K562 (cell line): ENCODE data around the gene PPP1R13L. TPM values are rescaled to one million over a fixed set of nuclear protein-coding genes. Genes with fewer than 3 reads are reported as not detected.

Experiments used
- ATAC-seq: fragments of 200-7000 bp; cut with Tn5 transposase; 3 replicates; pipeline ENCODE4 v1.9.1; 2020; ENCODE audit warnings: moderate library complexity
- BruUV-seq: library from RNA; stranded (reverse); fragments of 400-500 nt; replicated peaks from 2 replicates; lab custom pipeline; 2021; lab: Mats Ljungman, UMichigan
- CTCF ChIA-PET: fragments of 300-600 bp; formaldehyde crosslinking; extraction: SDS; loops from one replicate; lab custom pipeline; 2021; ENCODE audit warnings: low intra/inter-chr PET ratio; lab: Yijun Ruan, JAX
- POLR2A ChIA-PET: fragments of 300-600, 350-650 bp; sonication (Branson Sonifier 250); formaldehyde crosslinking; extraction: SDS; loops from one replicate; lab custom pipeline; 2021; ENCODE audit warnings: antibody characterized with exemption, inconsistent platforms; lab: Yijun Ruan, JAX
- DNase-seq, 4 experiments: peaks; one replicate each; pipeline versions ENCODE4 v3.0.0 to v3.0.0-alpha.2; 2011 to 2018; ENCODE audit warnings: low spot score in 3 of 4, mixed read lengths in 3 of 4; ENCODE audit errors: extremely low read depth in 1 of 4
- FAIRE-seq: peaks from 2 replicates; lab custom pipeline; 2011; peaks lifted over from hg19 to GRCh38; lab: Jason Lieb, UNC
- H2AFZ ChIP-seq: 2 replicates; pipeline ENCODE4 v1.6.0; 2011; ENCODE audit warnings: low read depth, low read length, control low read depth, inconsistent platforms
- H3K27ac ChIP-seq: fragments of 200-600 bp; 3 replicates; pipeline ENCODE4 v1.8.0; 2011; ENCODE audit warnings: low read depth, mild to moderate bottlenecking, control low read depth, inconsistent platforms, low read length, moderate library complexity, mixed read lengths; ENCODE audit errors: extremely low read depth
- H3K27me3 ChIP-seq, 2 experiments: fragments of 300-600 bp in 1 of 2; 2 replicates in 1 of 2; 3 replicates in 1 of 2; pipeline versions ENCODE4 v1.6.0 to v1.8.0; 2011; ENCODE audit warnings: inconsistent platforms in 2 of 2, low read length in 2 of 2, mild to moderate bottlenecking in 1 of 2, mixed read lengths in 1 of 2, moderate library complexity in 1 of 2; ENCODE audit not compliant: control insufficient read depth in 2 of 2, insufficient read depth in 2 of 2
- H3K36me3 ChIP-seq: fragments of 300-600 bp; 3 replicates; pipeline ENCODE4 v1.8.0; 2011; ENCODE audit warnings: mild to moderate bottlenecking, low read length, inconsistent platforms; ENCODE audit not compliant: control insufficient read depth, insufficient read depth
- H3K4me1 ChIP-seq, 2 experiments: fragments of 200-600 bp in 1 of 2; replicated peaks in 1 of 2; 2 replicates in 1 of 2; 3 replicates in 1 of 2; pipeline versions ENCODE4 v1.5.1 to v1.8.0; 2011; ENCODE audit warnings: inconsistent platforms in 2 of 2, low read length in 2 of 2, mild to moderate bottlenecking in 1 of 2, mixed read lengths in 1 of 2, moderate library complexity in 1 of 2; ENCODE audit not compliant: control insufficient read depth in 2 of 2, insufficient read depth in 2 of 2
- H3K4me2 ChIP-seq: 2 replicates; pipeline ENCODE4 v1.6.1; 2011; ENCODE audit warnings: low read length, control low read depth, inconsistent platforms, mixed read lengths; ENCODE audit not compliant: insufficient read depth
- H3K4me3 ChIP-seq: fragments of 200-600 bp; sonication (generic), shearing (Covaris generic); 2 replicates; pipeline ENCODE4 v1.5.1; 2016; ENCODE audit warnings: control low read depth, inconsistent platforms
- H3K79me2 ChIP-seq: fragments of 200-600 bp; 3 replicates; pipeline ENCODE4 v1.8.0; 2011; ENCODE audit warnings: low read length, inconsistent platforms; ENCODE audit not compliant: control insufficient read depth, insufficient read depth
- H3K9ac ChIP-seq, 2 experiments: 2 replicates each; pipeline versions ENCODE4 v1.6.0 to v1.6.1; 2011; ENCODE audit warnings: low read depth in 2 of 2, low read length in 2 of 2, control low read depth in 1 of 2, inconsistent platforms in 1 of 2, mild to moderate bottlenecking in 1 of 2, mixed read lengths in 1 of 2; ENCODE audit not compliant: insufficient read depth in 1 of 2
- H3K9me1 ChIP-seq: one replicate; pipeline ENCODE4 v1.6.0; 2011; ENCODE audit warnings: inconsistent platforms, mild to moderate bottlenecking, low read length, moderate library complexity; ENCODE audit not compliant: control insufficient read depth, insufficient read depth
- H3K9me3 ChIP-seq: replicated peaks from 2 replicates; pipeline ENCODE4 v1.5.1; 2011; ENCODE audit warnings: low read depth, low read length, inconsistent platforms; ENCODE audit not compliant: control insufficient read depth, insufficient read depth
- H4K20me1 ChIP-seq: replicated peaks from 2 replicates; pipeline ENCODE4 v1.6.1; 2011; ENCODE audit warnings: low read length, inconsistent platforms, mixed read lengths; ENCODE audit not compliant: control insufficient read depth, insufficient read depth
- BCOR ChIP-seq: fragments of 450-650 bp; IDR thresholded peaks from 2 replicates; pipeline ENCODE4 v1.6.1; 2016
- CBX1 ChIP-seq: sonication (generic); IDR thresholded peaks from 2 replicates; pipeline ENCODE4 v1.6.1; 2016; ENCODE audit warnings: antibody characterized with exemption, low read depth, mild to moderate bottlenecking
- KDM1A ChIP-seq, 2 experiments: fragments of 450-650 bp; IDR thresholded peaks; 2 replicates each; pipeline ENCODE4 v1.6.1; 2016; ENCODE audit warnings: mild to moderate bottlenecking in 2 of 2
- MED1 ChIP-seq: sonication (generic); formaldehyde crosslinking; IDR thresholded peaks from 2 replicates; pipeline ENCODE4 v1.8.1; 2023; ENCODE audit warnings: missing genetic modification reagents, borderline replicate concordance
- POLR2G ChIP-seq: fragments of 200-400 bp; formaldehyde crosslinking; IDR thresholded peaks from 2 replicates; pipeline ENCODE4 v1.6.1; 2017; ENCODE audit warnings: low read depth, mild to moderate bottlenecking, antibody characterized with exemption, low read length, moderate library complexity
- RBM25 ChIP-seq: fragments of 200-400 bp; formaldehyde crosslinking; IDR thresholded peaks from 2 replicates; pipeline ENCODE4 v1.6.1; 2018; ENCODE audit warnings: low read length, low read depth, moderate library complexity; ENCODE audit not compliant: severe bottlenecking
- SMARCA5 ChIP-seq: fragments of 450-650 bp; IDR thresholded peaks from 2 replicates; pipeline ENCODE4 v1.6.1; 2016
- ZFP36 ChIP-seq: fragments of 150-350 bp; IDR thresholded peaks from 2 replicates; pipeline ENCODE4 v1.6.1; 2018; ENCODE audit warnings: low read length, low read depth; ENCODE audit not compliant: partially characterized antibody
- ZNF175 ChIP-seq: fragments of 200-800 bp; sonication (Bioruptor generic); IDR thresholded peaks from 2 replicates; pipeline ENCODE4 v1.6.1; 2016; ENCODE audit warnings: low read depth, mild to moderate bottlenecking, missing genetic modification characterization, missing compliant biosample characterization
- ZNF280B ChIP-seq: fragments of 250-450 bp; sonication (Bioruptor Pico); IDR thresholded peaks from 2 replicates; pipeline ENCODE4 v1.5.1; 2021; ENCODE audit warnings: mild to moderate bottlenecking
- WGBS: fragments of 100-300 bp; shearing (Covaris generic); methylation state at CpG from one replicate; pipeline ENCODE4 v1.1.6; 2016; ENCODE audit warnings: low coverage, mixed read lengths; ENCODE audit not compliant: insufficient coverage; ENCODE audit errors: missing lambda C conversion rate; 5-methylcytosine and 5-hydroxymethylcytosine counted together
- in situ Hi-C: fragments of 300-500 bp; cut with MboI; formaldehyde crosslinking; loops from 4 replicates; pipeline ENCODE4 v1.15.0; 2018; ENCODE audit warnings: inconsistent platforms, mixed read lengths
- intact Hi-C: fragments of 100-400 bp; cut with micrococcal nuclease; formaldehyde crosslinking; loops from 2 replicates; pipeline ENCODE4 v1.14.2; 2022
- polyA plus RNA-seq, 8 experiments: library from polyadenylated mRNA; depleted of rRNA in 4 of 8; stranded (reverse) in 5 of 8; unstranded in 3 of 8; fragments of >200 nt; fragmentation: Nextera tagmentation in 2 of 8; fragmentation: Illumina TruSeq in 1 of 8; extraction: Ambion mirVana in 2 of 8; extraction: Trizol in 1 of 8; gene quantifications; 2 replicates each; pipeline versions ENCODE4 v1.2.1 to v1.2.3, GENCODE V29; 2011 to 2014; ENCODE audit warnings: inconsistent platforms in 1 of 8, missing spikeins in 1 of 8
- total RNA-seq, 7 experiments: library from RNA; depleted of rRNA in 6 of 7; stranded (reverse); fragments of >200 nt in 6 of 7; fragmentation: Illumina TruSeq in 2 of 7; extraction: Trizol in 2 of 7; gene quantifications; 2 replicates each; pipeline versions ENCODE4 v1.2.1 to v1.2.3, GENCODE V29; 2011 to 2021; ENCODE audit warnings: low replicate concordance in 1 of 7

The PPP1R13L gene
- total and polyA plus RNA-seq, 9 of the 15 experiments (the other 6 are each of a cell fraction or from before 2014, with no cell fraction given), result 0.32 to 6.7 (median 2.0) TPM

GRCh38 chr19:45391871-45392665 is 12.8 kb downstream of the PPP1R13L start:
- ChIA-PET POLR2A (interaction anchor here (0.5 kb wide), 1 partner anchor 10 kb away, joined by 3 read pairs; no protein-coding TSS in a partner anchor), CTCF (no interaction called here)
- no peak overlapping the region for H3K27ac ChIP-seq
- H4K20me1 ChIP-seq, result no peaks in the 10 kb centered on the region
- H3K79me2 ChIP-seq, result no peaks in the 10 kb centered on the region
- H3K4me2 ChIP-seq, result no peak overlapping the region
- H3K36me3 ChIP-seq, result 0 out of 3 replicates have a peak, but pooled peaks cover 2% of the 10 kb centered on the region
- no TSS peak for BruUV-seq
- WGBS, result 73% methylated on average over 12 of the region's 21 CpGs
- no peaks in the 10 kb centered on the region for H3K9me3 ChIP-seq
- in situ Hi-C loops, result no loop called here
- H2AFZ ChIP-seq, result no peak overlapping the region
- no peak overlapping the region for H3K4me3 ChIP-seq
- no peak for ATAC-seq
- peak overlapping the region in 1 of 2 experiments; percentile 45; a peak in 2 of 4 replicates for H3K9ac ChIP-seq
- H3K27me3 ChIP-seq, result no peaks in the 10 kb centered on the region
- intact Hi-C loops, result no loop called here
- DNase-seq, result no peak
- TF ChIP-seq MED1 (CRISPR knock-in tag), result no peak
- peak; percentile 77 for TF ChIP-seq RBM25
- TF ChIP-seq ZFP36, result peak; percentile 81
- TF ChIP-seq ZNF280B (CRISPR knock-in tag), result no peak
- 0 out of 2 replicates have a peak, but pooled peaks have one; percentile 32 for TF ChIP-seq POLR2G
- no peak for TF ChIP-seq ZNF175
- TF ChIP-seq CBX1, result peak; percentile 38; the same call in 1 of the 2 replicates
- TF ChIP-seq KDM1A (IDR thresholded peaks at IDR 0.05), result peak in 1 of 2 experiments; percentile 76; a peak in 3 of 4 replicates
- TF ChIP-seq BCOR, result peak; percentile 83
- peak; percentile 32; the same call in 1 of the 2 replicates for TF ChIP-seq SMARCA5
- H3K4me1 ChIP-seq, result peaks cover 0 to 21% of the 10 kb centered on the region in 2 experiments; a peak in 2 of 5 replicates
- no peak for FAIRE-seq
- H3K9me1 ChIP-seq, result no peaks in the 10 kb centered on the region
